ENCODE data around the gene TNFRSF12A.
A peak's percentile ranks its signal among the peaks of the same experiment; 100 is the strongest.

The TNFRSF12A gene

DNA sequence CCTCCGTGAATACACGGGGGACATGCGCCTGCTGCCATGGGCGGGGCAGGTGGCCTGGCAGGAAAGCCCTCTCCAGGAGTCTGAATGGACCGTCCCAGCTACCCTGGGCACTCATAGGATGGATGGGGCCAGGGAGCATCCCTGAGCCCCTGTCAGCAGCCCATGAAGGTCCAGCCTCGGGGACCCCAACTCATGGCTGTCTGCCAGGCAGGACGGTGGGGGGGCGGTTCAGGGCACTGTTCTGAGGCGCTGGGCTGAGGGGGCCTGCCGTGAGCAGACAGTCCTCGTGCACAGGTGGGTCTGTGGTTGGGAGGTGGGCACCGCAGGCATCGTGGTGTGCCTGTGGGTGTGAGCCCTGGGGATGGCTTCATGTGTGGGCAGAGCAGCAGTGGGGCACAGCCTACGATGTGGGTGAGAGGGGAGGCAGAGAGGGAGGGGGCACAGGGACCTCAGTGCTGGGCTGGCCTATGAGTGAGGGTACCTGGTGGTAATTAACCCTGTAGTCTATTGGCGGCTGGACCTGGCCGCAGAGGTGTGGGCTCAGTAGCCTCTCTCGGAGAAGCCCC lies 33.5 kb upstream of the TNFRSF12A start:
- DNase-seq (ENCODE audit: low spot score) = no peak

DNA sequence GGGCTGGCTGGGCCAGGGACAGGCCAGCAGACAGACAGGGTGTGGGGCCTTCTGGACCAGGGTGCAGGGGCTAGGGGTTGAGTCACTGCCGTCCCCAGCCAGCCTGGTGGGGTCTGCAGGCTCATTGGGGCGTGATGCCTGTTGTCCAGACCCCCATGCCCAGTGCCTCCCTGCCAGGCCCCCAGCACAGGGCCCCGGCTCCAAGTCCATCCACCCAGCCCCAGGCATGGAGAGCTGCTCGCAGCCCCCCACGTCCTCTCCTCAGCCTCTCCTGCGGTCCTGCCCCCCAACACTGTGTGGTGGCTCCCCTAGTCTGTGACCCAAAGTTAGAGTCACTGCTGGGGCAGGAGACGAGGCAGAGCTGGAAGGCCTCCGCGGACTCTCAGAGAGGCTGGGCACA lies 32.9 kb upstream of the TNFRSF12A start:
- DNase-seq (ENCODE audit: low spot score) = no peak

DNA sequence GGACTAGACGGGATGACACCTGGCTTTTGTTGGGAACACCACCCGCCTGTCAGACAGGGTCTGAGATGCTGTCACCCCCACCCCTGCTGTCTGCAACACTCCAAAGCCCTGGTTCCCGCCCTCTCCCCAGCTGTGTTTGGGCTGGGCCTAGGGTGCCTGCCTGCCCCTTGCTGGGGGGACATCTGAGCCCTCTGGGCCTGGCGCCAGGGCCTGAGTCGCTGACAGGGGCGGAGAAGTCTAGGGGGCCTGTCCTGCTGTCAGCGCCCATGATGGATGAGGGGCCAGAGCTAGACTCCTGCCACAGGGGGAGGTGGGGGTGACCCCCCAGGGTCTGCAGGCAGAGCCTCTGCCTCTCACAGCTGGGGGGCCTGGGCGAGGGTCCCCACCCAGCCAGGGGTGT lies 32.3 kb upstream of the TNFRSF12A start:
- no peak for DNase-seq (ENCODE audit: low spot score)

DNA sequence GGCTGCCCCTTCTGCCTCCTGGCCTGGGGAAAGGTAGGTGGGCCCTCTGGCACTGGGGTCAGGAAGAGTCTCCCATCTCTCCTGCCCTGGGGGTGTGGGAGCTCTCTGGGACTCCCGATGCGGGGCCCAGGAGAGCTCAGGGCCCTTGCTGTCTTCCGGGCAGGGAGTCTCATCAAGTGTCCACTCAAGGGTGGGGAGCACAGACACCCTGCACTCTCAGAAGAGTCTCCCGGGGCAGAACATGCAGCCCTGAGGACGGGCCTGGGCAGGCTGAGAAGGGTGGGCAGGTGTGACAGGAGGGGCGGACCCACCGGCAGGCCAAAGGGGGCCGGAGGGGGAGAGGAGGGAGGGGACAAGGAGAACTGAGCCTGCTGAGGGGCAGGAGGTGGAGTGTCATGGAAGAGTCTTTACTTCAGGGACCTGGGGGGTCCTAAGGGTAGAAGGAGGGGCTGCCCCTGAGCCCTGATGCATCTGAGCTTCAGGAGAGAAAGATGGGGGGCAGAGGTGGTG lies 31.5 kb upstream of the TNFRSF12A start:
- no peak for DNase-seq (ENCODE audit: low spot score)

DNA sequence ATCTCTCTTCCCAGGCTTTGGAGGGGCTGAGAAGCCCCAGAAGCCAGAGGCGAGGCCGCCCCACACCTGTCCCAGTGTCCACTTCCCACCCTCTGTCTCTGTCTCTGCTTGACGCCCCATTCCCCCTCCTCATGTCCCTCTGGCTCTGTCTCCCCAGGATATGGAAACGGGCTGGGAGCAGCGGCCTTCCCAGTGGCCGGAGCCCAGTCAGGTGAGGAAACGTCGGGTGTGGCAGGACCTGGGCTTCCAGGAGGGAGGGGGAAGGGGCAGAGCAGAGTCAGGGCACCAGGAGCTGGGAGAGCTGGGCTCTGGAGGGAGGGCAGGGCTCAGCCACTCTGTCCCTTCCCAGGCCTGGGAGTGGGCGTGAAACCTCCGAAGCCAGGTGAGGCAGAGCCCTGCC lies 29.3 kb upstream of the TNFRSF12A start:
- no peak for DNase-seq (ENCODE audit: low spot score)

DNA sequence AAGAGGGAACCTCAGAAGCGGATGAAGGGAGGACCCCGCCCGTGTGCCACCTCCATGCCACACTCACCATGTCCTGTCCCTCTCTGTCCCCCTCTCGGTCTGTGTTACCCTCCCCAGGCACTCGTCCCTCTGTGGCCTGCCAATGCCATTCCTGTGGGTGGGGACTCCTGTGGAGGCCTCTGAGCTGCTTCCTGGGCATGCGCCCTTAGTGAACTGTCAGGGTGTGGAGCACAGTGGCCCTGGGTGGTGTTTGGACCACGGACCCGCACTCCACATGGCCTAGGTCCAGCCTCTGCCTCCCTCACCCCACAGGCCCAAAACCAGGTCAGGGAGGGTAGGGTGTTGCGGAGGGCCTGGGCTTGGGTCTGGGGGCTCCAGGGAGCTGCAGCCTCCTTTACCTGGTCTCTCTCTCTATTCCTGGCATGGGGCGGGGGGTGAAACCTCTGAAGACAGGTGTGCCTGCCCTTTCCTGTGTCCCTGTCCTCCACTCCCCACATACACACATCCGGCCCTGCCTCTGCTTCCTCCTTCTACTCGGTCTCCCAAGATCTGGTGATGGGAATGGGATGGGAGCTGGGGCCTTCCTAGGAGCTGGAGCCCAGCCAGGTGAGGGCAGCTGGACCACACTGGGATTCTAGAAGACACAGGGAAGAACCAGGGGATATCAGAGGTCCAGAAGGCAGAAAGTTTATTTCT lies 28.5 kb upstream of the TNFRSF12A start:
- DNase-seq (ENCODE audit: low spot score) = no peak

DNA sequence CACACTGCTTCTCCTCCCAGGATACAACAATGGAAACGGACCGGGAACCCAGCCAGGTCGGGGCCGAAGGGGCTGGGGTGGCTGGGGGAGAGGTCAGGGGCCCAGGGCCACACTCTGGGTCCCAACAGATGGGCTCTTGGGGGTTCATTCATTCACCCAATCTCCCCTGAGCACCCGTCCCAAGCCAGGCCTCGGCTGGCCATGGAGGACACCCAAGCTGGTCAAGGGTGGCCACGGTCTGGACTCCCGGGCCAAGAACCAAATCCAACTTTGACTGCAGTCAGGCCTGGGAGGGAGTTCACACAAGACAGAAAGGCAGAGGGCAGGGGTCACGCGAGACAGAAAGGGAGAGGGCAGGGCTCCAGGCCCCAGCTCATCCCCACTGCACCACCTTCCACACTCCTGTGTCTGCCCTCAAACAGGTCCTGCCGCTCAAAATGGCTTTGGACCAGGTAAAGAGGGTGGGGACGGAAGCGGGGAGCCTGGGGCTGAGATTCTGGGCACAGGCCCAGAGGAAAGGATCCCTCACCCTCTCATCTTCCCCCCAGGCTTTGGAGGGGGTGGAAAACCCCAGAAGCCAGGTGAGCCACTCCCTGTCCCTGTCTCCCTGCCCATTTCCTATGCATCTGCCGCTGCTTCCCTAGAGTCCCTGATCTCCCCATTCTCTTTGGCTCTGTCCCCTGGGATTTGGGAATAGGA lies 27.6 kb upstream of the TNFRSF12A start:
- no peak for DNase-seq (ENCODE audit: low spot score)

DNA sequence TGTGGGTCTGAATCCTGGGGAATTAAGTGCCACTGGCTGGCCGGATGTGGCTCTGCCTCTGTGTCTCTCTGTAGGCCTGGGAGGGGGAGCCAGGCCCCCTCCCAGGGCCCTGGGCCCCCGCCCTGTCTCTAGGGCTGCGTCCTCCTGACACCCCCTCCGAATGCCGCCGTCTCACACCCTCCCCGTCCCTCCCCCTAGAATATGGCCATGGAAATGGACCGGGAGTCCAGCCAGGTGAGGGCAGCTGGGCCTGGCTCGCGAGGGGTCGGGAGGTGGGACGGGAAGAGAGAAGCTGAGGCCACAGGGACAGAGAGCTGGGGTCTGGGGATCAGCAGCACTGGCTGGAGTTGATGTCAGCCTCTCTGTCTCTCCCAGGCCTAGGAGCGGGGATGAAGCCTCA lies 23.9 kb upstream of the TNFRSF12A start:
- DNase-seq (ENCODE audit: low spot score) = no peak

DNA sequence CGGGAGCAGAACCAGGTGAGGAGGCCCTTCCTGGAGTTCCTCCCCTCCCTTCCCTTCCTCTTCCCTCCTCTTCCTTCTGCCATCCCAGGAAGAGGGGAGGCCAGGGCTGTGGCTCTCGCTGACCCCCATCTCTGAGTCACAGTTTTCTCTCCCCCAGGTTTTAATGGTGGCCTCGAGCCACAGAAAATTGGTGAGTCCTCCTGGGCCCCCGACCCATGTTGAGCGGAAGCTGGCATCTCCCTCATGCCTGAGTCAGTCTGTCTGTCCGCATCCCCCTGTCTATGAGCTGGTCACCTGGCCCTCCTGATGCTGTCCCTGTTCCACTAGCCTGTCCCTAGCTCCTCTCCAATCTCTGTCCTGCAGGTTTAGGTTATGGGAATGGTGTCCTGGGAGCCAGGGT lies 20.2 kb upstream of the TNFRSF12A start:
- DNase-seq (ENCODE audit: low spot score) = no peak

DNA sequence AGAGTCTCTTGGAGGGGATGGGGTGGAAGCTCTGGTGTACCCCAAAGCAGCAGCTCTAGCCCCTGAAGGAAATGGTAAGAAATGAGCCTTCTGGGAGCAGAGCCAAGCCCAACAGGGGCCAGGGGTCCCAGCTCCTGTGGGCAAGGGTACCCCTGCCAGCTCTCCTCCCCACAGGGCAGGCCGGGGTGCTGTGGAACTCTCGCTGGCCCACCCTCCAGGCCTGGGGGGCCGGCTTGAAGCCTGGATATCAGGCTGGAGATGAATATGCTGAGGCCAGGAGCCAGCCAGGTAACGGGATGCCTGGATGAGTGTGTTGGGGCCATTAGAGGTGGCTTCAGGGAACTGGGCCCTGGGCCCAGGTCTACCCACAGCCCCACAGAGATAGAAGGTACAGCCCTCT lies 19.6 kb upstream of the TNFRSF12A start:
- no peak for DNase-seq (ENCODE audit: low spot score)

DNA sequence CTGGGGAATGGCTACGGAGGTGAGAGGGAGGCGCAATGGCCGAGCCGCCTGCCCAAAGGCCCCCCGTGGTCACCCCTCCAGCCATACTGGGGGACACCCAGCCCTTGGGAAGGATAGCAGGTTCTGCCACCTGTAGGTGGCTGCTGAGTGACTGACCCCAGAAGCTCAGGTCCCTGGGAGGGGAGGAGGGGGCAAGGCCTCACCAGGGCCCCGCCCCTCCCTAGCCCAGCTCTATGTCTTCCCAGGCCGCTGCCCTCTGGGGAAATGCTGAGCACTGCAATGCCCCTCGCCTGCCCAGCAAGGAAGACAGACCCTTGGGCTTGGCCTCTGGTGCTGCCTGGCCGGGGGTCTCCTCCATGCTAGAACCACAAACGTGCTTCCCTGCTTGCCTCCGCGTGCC lies 18.9 kb upstream of the TNFRSF12A start:
- no peak for DNase-seq (ENCODE audit: low spot score)

DNA sequence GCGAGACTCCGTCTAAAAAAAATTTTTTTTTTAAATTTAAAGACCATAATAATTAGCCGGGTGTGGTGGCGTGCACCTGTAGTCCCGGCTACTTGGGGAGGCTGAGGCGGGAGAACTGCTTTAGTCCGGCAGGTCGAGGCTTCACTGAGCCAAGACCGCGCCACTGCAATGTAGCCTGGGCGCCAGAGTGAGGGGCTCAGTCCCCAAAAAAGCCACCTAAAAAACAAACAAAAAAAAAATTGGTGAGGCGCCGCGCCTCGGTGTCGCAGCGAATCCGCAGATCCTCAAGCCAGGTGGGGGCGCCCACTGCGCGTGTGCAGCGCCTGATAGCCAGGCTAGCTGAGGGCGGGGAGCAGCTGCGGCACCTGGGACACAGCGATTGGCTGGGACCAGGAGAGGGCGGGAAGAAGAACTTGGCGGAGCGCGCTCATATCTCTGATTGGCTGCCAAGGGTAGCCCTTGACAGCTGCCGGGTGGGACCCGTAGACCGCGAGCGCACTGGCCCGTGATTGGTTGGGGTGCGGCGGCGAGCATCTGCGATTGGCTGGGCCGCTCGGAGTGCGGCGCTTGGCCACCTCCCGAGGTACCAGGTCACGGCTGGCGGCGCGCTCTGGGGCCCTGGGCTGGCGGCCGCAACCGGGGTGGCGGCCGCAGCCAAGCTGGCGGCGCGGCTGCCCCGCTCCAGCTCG lies 16.4 kb upstream of the TNFRSF12A start:
- DNase-seq (ENCODE audit: low spot score) = peak; percentile 99

DNA sequence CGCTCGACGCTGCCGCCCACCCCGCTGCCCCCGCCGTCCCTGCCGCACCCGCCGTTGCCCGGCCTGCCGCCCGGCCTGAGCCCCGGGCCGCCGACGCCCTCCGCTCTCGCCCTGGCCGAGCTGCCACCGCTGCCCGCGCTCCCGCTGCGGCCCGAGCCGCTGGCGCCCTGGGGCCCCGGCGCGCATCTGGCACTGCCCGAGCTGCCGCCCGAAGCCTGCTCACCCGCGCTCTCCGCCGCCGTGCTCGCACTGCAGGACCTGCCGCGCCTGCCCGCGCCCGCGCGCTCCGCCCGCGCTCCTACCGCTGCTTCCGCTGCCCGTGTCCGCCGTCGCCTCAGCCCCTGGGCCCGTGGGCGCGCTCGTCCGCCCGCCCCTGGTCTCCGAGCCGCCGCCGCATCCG lies 15.8 kb upstream of the TNFRSF12A start:
- DNase-seq (ENCODE audit: low spot score) = no peak

DNA sequence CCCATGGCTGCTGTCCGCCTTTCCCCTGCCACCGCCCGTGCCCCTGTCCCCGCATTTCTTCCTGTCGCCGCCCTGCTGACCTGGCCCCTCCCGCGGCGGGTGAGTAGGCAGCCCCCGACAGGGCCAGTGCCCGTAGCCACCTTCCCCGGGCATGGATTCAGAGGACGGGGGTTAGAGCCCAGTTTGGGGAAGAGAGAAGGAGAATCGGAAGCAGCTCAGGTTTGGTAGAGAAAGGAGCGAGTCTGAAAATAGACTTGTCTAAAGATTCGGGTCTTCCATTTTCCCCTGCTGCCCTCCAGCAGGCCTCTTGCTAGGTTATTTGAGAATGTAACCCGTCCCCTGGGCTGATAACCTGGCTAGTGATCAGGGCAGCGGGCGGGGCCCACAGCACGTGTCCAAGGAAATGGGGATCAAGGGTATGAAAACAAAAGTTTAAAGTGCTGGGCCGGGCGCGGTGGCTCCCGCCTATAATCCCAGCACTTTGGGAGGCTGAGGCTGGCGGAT lies 15.3 kb upstream of the TNFRSF12A start:
- no peak for DNase-seq (ENCODE audit: low spot score)

DNA sequence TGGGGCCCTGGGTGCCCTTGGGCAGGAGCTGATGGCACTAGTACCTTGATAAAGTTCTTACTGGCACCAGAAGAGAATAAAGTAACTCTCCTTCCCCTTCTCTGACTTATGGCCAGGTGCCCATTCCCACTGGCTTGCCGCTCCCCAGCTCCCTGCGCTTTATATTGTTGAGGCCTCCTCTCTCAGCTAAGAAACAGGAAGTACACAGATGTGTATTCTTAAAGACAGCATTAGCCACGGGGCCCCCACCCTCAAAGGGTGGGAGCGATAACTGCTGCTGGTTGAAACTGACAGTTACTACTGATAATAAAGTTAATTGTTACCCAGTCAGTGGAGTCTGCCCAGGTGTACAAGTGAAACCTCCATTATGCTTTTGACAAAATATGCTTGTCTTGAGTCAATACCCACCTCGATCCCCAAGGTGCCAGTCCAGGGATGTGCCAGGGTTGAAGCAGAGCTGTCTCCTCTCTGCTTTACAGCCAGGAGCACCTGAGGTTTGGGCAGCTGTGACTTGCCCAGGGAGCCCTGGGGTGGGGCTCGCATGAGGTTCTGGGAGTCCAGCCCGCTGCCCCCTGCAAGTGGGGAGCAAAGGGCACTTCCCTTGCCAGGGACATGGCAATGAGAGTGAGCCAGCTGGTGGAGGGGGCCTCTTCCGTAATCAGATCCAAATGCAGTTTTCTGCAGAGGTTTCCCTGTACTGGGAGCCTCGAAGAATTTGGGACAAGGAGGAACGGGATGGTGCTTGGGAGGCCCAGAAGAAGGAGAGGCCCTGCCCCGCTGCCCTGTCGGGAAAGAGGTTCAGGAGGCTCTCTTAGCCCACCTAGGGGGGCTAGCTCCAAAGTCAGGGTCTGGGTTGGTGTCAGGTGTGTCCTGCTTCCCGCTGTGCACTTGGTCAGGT lies 12.9 kb upstream of the TNFRSF12A start:
- DNase-seq (ENCODE audit: low spot score) = no peak

DNA sequence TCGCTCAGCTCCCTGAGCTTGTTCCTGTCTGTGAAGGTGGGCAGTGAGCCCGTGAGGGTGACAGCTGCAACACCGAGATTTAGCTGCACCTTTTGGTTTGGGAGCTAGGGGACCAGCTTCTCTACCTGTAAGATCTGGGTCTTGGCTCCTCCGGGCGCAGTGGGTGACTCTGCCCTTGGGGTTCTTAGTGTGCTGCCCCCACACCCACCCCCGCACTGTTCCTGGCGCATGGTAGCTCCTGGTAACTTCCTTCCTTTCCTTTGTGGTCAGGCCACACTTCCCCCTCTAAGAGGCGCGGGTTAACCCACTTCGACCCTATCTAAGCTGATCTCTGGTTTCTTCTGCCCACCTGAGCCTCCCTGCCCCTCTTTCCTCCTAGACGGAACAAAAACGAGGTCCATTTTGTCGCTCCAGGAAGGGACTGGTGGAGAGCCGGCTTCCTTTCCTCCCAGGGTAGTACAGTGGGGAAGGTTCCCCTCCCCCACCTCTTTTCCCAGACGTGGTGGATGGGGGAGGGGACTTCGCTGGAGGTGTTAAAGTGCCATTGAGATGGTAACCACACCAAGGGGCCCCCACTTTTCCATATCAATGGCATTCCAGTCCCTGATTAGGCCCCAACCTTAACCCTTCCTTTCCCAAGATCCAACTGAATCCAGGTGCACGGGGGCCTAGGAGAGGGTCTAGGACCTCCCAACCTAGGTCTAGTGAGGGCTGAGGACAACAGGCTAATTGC lies 12.0 kb upstream of the TNFRSF12A start:
- no peak for DNase-seq (ENCODE audit: low spot score)

DNA sequence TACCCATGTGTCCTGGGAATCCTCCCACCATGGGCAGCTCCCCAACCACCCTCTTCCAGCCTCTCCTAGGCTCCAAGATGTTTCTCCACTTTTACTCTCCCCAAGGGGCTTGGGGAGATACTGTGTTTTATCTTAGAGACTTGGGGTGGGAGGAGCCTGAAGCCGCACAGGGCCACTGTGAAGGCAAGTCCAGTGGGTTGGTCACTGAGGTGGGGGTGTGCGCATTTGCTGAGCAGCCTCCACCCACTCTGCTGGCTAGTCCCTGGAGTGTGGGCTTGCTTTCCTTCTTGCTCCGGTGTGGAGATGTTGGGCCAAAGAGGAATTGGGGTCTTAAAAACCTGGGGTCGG lies 11.5 kb upstream of the TNFRSF12A start:
- DNase-seq (ENCODE audit: low spot score) = no peak

DNA sequence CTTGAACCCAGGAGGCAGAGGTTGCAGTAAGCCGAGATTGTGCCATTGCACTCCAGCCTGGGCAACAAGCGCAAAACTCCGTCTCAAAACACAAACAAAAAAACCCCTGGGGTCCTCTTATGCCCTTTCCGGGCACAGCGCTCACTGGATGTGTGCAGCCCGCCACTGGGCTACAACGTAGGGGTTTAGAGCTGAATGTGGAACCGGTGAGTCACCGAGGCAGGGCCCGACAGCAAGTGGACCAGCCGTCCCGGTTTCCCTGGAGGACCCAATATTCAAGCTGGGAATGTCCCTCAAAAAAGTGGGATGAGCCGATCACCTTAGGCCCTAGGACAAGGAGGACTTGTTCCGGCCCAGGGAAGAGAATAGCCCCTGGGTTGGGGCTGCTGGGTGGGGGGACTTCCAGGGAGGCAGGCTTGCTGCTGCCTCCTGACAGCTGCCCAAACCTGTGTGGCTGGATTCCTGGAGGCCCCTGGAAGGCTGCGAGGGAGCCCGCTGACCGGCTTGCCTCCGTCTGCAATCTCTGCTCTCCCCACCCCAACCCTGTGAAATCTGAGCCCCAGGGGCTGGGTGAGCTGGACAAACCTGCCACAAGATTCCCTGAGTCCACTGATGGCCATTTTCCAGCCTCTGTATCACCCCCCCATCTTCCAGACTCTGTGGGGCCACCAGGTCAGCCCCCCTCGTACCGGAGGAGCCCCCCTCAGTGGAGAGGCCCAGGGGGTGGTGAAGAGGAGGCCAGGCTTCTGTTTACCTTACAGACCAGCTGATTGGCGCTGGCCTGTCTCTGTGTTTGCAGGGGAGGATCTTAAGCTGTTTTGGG lies 10.4 kb upstream of the TNFRSF12A start:
- DNase-seq (ENCODE audit: low spot score) = no peak

DNA sequence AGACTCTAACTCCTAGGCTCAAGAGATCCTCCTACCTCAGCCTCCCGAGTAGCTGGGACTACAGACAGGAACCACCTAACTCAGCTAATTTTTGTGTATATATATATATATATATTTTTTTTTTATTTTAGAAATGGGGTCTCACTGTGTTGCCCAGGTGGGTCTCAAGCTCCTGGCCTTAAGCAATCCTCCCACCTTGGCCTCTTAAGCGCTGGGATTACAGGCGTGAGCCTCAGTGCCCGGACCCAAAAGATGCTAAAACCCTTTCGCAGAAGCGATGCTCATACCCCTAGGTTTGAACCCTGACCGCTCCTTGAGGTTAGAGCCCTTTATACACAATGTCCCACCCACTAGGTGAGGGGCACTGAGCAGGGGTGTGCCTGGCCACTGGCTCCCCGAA lies 9.7 kb upstream of the TNFRSF12A start:
- DNase-seq (ENCODE audit: low spot score) = no peak

DNA sequence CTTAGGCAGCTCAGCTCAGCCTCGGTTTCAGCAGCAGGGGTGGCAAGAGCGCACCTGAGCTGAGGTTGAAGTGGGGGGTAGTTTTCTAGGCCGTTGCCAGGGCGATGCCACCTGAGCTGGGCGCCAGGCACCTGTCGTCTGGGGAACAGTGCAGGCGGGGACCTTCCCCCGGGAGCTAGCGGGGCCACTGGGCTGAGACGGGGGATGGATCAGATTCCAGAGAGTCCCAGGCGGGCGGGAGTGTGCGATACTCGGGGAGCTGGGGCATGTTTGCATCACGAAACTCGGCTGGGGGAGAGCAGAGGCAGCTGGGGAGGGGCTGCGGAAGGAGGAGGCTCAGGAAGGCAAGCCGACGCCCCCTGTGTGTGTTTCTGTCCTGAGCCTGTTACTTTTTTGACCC lies 7.9 kb upstream of the TNFRSF12A start:
- no peak for DNase-seq (ENCODE audit: low spot score)
